ENCODE results near the gene HOXB8.

DNA sequence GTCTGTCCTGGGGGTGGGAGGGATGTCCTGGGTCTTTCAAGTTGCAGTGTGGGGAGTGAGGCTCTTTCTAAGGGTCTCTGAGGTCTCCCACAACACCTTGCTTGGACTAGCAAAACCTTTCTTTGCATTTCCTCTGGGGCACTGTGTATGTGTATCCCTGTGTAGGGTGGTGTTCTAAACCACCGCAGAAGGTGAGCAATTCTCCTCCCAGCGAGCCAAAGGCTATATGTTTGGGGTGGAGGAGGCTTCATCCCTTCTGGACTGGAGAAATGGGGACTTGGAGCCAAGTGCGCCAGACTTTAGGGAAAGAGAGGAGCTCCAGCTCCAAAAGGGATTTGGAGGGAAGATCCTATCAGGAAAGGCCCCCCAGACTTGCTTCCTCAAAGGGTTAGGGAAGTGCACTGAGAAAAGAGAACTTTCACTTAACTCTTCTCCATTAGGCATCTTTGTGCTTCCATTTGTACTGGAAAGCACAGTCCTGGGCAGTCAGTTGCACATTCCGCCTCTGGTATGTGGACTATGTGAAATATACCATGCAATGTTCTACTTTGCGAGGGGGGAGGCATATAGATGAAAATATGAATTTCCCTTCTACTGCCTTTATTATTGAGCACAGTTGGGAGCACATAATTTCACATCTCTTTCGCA is 29.9 kb upstream of the HOXB8 start:
- no peak for TF ChIP-seq CTCF (IDR thresholded peaks at IDR 0.05)
- no peak for TF ChIP-seq POLR2A (IDR thresholded peaks at IDR 0.05)
